ENCODE measurements around the gene PNPLA8. TPM values are rescaled to one million over a fixed set of nuclear protein-coding genes. Genes with fewer than 3 reads are reported as not detected.
"Not testable (repeated sequence)": the region's sequence is repeated elsewhere in the genome, so short reads cannot be mapped to it uniquely, and the experiment has no call there.

Gene PNPLA8
- total RNA-seq, 1 donor from 2014 or later: 19.7 TPM

- ATAC-seq: no peak
Observed at GRCh38 chr7:108529341-108529740, 3.4 kb upstream of the PNPLA8 start.

- peak; percentile 33 for ATAC-seq
Observed at GRCh38 chr7:108528183-108528712, 2.3 kb upstream of the PNPLA8 start.

- no peak for ATAC-seq
Observed at GRCh38 chr7:108526768-108527017, 758 bp upstream of the PNPLA8 start.

GRCh38 chr7:108525327-108525984 lies 479 bp downstream of the PNPLA8 start:
- peak; percentile 75 for ATAC-seq

- no peak for ATAC-seq
Observed at GRCh38 chr7:108522780-108523179, 3.2 kb downstream of the PNPLA8 start.

- ATAC-seq: no peak
Observed at GRCh38 chr7:108517951-108518350, 8.0 kb downstream of the PNPLA8 start.

GRCh38 chr7:108515630-108516029 lies 10.3 kb downstream of the PNPLA8 start:
- ATAC-seq: no peak

GRCh38 chr7:108515013-108515412 lies 10.9 kb downstream of the PNPLA8 start:
- ATAC-seq: no peak

GRCh38 chr7:108511939-108512338 lies 14.0 kb downstream of the PNPLA8 start:
- ATAC-seq: no peak

- ATAC-seq: not testable (repeated sequence)
Observed at GRCh38 chr7:108504576-108504975, 21.4 kb downstream of the PNPLA8 start.

- peak; percentile 17 for ATAC-seq
Observed at GRCh38 chr7:108503112-108504026, 22.6 kb downstream of the PNPLA8 start.

- no peak for ATAC-seq
Observed at GRCh38 chr7:108499566-108499965, 26.4 kb downstream of the PNPLA8 start.

GRCh38 chr7:108498481-108498880 lies 27.5 kb downstream of the PNPLA8 start:
- ATAC-seq: no peak

GRCh38 chr7:108497082-108497725 lies 28.7 kb downstream of the PNPLA8 start:
- ATAC-seq: peak; percentile 81

- ATAC-seq: no peak
Observed at GRCh38 chr7:108492742-108493141, 33.2 kb downstream of the PNPLA8 start.

- no peak for ATAC-seq
Observed at GRCh38 chr7:108488768-108489538, 37.0 kb downstream of the PNPLA8 start.

GRCh38 chr7:108487646-108488045 lies 38.3 kb downstream of the PNPLA8 start:
- no peak for ATAC-seq

GRCh38 chr7:108486291-108486966 lies 39.5 kb downstream of the PNPLA8 start:
- no peak for ATAC-seq

GRCh38 chr7:108484137-108484536 lies 41.8 kb downstream of the PNPLA8 start:
- ATAC-seq: no peak

- ATAC-seq: no peak
Observed at GRCh38 chr7:108480311-108480710, 45.6 kb downstream of the PNPLA8 start.

- no peak for ATAC-seq
Observed at GRCh38 chr7:108479751-108480150, 46.2 kb downstream of the PNPLA8 start.

GRCh38 chr7:108479118-108479517 lies 46.8 kb downstream of the PNPLA8 start:
- ATAC-seq: no peak
